Stimulated activated CD4-positive, alpha-beta T cell treated with anti-CD3 and anti-CD28 coated beads, Interleukin-1b, Interleukin-23, amount 100 ng/mL, for 1 hour (primary cell): Measurements from ENCODE around the gene EBF3.

Source experiments
- DNase-seq, 2 donors: peaks; one replicate each; pipeline ENCODE4 v3.0.0-alpha.2; 2020; ENCODE audit warnings: low read depth in 2 of 2

The EBF3 gene

DNA sequence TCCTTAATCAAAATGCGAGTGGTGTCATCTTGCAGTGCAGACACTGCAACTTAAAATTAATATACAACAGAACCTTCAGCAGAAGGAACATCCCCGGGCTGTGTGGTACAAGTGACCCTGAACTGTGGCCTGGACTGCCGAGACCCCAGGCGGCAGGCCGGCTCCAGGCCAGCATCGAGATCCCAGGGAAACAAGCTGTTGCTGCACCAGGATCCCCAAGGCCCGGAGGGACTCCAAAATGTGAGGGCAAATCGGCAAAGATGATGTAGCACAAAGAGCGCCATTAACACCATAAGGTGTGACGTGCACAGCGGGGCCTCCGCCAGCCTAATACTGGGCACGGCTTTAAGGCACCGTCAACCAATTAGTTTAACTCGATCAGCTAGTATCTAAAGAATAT, 73.9 kb downstream of the EBF3 start:
- no peak for DNase-seq

DNA sequence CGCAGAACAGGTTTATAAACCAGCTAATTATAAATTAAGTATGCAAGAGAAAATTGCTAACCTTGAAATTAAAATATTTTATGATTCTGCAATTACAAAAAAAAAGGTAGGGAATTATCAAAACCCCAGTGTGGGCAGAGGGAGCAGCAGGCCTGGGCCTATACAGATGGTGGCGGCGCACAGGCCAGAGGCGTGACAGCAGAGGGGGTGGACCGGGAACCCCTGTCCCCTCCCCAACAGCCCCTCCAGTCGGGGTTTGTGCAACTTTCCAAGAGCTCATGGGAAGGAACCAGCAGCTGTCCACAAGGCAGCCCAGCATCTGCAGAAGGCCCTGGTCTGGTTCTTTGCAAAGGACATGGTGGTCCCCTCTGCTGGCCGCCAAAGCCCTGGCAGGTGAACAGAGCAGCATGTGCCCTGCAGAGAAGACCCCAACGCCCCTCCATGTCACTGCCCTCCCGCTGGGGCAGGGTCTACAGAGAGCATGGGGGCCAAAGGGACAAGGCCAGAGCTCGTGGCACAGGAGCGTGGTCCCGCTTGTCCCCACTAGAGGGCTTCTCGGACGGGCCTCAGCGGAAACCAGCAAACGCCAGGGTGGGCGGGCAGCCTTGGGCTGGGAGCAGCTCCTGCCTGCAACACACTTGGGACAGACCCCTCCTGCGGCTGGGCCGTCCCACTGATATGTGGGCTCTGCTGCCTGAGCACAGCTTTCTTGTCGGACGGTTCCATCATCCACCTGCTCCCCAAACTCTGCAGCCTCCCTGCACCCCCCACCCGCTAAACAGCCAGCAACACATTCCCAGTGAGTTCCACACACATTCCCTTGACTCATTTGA, 75.1 kb downstream of the EBF3 start:
- DNase-seq, result peak in 1 of 2 donors; percentile 24

DNA sequence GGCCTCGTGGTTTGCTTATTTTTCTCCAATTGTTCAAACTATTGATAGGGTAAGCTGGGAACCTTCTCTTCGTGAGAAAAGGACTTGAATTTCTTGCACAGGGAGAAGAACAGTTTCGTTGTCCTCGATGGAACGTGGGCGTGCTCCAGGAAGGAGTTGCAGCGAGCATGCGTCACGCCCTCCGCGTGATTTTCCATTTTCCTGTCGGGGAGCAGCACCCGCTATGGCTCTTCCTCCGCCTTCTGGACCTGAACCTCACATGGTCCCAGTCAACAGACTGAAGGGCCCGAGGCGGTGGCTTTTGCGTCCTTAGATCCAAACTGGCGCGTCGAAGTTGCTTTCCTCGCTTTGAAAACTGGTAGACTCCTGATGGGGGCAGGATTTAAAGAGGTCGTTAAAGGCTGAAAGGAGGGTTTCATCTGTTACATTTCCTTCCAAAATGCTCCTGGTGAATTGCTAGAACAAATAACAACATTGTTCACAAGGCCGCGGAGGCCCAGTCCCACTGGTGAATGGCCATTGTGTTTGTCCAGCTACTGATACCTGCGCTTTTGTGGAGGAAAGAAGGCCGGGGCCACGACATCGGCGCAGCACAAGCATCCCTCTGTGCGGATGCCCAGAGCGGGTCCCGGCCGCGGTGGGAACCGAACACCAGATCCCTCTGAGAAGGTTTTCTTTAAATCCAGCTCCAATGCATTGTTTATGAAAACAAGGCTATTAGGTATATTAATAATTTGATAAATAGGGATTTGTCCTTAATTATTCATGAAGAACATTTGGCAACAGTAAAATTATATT, 75.9 kb downstream of the EBF3 start:
- no peak for DNase-seq

DNA sequence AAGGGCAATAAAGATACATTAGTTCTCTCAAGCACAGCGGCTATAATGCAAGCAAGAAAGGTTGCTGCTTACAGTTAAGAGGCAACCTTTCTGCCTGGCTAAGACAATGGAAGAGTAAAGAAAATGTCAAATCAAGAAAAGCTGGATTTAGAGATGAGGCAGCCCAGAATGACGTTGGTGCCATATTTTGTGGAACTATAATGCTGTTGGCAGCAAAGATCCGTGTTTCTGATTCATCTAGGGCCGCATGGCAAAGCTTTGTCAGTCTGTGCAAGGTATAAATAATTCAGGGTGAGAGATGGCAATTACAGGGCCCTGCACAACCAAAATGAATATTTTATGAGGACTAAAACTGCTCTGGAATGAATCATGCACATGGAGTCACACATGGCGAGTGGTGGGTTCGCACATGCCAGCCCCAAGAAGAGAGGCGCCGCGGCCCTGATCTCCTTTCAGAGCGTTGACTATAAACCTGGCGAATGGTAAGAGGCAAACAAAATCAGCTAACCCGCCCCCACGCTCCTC, 76.6 kb downstream of the EBF3 start:
- DNase-seq, result no peak

DNA sequence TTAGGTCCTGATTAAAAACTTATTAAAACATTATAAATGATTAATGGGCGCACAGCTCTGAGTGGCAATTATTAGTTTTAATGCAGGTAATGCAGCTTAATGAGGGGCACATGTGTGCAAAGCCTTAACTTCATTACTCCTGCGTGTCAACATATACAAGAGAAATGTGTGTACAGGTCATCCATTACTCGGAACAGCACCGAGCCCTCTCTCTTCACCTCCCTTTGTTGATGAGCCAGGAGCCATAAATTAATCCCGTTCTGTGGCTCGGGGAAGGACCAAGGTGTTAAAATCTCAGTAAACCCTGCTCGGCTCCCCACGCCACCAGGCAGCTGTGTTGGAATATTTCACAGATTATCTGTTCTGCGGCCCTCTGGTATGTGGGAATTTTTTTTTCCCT, 77.8 kb downstream of the EBF3 start:
- no peak for DNase-seq

DNA sequence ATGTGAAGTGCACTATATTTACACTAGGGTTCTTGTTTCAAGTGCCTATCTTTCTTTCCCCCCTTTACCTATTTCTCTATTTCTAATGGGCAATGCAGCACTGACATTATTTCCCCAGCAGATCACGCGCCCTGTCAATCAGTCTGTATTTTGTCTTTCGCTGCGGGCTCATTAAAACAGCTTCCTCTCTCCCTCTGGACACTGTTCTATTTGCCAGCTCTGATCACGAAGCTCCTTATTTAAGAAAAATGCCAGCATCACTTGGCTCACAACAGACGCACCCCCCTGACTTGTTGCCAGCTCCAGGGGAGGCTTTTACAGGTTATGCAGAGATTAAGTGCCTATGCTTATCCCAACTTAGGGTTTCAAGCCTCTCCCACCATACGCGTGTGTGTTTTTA, 78.5 kb downstream of the EBF3 start:
- DNase-seq, result no peak

DNA sequence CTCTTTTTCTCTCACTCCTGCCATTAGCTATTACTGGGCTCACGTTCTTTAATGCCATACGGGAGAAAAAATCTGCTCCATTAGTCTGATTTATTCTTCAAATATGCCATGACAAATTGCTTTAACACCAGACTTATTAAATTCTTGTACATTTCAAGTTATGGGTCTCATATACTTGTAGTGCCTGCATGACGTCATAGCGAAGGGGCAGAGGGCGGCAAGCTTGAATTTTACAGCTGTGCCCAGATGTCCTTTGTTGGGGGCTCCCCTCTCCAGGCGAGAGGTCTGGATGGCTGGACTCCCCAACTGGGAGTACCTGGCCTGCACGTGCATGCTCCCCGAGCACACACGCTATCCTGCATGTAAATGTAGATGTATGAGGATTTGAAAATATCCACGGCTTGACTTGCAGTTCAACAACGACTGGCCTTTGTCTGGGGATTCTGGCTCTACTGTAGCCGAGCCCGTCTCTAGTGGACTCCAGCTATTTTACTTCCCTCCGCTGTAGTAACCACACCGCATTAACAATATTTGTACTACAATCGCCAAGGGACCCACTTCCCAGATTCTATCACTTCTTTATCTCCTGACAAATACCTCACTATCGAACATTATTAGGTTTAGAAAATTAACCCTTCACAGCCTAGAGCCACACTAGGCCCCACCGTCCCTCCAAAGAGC, 79.5 kb downstream of the EBF3 start:
- DNase-seq, result no peak

DNA sequence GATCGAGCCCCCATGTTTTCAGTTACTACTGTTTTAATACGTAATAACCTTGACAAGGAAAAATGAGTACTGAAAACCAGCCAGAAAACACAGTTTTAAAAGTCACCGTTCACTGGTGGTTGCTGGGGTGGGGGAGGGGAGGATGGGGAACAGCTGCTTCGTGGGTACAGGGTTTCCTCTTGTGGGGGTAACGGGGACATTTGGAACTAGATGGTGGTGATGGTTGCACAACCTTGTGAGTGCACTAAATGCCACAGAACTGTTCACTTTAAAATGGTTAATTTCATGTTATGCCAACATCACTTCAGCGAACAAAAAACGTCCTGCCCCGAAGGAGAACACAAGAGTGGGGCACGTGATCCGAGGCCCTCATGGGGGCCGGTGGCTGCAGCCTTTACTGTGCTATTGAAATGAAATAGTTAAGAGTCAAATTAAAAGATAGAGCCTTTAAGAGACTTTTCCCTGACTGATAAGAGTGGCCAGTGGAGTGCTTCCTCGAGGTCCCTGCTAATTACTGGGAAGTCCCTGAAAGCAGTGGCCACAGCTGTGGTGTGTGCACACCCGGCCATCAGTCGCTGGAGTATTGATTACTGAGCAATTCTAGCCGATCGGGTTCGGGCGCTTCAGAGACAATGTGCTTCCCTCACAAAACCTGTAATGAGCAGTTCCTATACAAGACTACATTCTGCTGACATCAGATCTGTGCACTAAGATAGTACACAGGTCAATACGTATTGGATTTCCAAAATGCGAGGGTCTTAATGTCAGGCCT, 80.3 kb downstream of the EBF3 start:
- no peak for DNase-seq

DNA sequence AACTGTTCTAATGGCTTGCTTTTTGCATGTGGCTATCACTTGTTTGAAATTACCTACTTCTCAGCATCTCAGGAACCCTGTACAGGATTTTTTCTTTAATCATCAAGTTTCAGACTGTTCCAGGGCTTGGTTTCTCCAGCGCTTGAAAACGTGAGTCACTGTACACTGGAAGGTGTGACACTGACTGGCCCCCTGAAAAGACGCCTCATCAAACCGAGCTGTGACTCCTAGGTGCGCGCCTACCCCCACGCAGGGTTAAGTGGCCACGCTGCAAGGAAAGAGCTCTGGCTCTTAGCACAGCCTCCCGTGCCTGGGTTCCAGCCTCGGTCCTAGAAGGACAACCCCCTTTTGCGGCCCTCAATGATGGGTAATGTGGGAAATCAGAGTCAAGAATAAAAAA, 81.0 kb downstream of the EBF3 start:
- no peak for DNase-seq

DNA sequence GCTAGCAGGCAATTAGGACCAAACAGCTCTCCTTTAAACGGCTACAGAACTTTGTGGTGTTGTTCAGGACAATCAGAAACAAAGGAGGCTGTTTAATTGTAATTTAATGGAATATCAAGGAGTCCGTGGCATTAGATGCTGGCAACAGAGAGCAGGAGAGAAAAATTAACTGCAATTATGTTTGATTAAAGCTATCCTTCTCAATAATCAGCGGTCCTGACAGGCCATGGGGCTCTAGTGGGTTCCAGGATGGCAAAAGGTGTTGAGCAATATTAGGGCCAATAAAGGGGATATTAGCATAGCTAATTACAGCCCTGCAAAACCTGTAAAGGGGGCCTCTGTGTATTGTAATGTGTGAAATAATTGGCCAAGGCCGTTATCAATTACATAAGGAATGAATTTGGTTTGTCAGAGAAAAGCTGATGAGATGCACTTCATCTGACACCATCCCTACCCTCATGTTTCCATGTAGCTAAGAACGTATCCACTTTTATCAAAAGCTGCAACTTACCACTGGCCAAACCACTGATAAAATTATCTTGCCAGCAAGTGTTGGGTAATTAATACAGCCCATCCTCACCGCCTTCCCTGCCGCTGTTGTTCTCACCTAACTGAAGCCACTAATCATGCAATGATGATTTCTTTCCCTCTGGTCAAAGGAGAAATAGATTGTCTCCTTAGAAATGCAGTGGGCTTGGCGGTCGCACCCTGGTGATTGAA, 81.6 kb downstream of the EBF3 start:
- no peak for DNase-seq

DNA sequence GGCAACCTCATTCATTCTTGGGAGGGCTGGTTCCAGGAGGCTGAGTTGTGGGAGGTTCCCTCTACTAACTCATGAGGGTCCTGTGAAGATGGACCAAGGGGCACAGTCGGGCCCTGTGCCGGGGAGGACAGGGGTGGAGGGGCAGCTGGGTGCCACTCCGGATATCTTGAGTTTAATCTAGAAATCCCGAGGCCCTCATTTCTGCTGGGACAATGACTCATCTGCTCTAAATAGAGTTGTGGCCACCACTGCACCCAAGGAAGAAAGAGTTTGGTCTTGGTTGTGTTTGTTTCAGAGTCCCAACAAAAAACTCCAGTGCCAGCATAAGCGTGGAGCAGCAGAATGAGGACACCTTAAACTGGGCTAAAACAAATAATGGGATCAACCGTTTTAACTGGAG, 82.4 kb downstream of the EBF3 start:
- no peak for DNase-seq

DNA sequence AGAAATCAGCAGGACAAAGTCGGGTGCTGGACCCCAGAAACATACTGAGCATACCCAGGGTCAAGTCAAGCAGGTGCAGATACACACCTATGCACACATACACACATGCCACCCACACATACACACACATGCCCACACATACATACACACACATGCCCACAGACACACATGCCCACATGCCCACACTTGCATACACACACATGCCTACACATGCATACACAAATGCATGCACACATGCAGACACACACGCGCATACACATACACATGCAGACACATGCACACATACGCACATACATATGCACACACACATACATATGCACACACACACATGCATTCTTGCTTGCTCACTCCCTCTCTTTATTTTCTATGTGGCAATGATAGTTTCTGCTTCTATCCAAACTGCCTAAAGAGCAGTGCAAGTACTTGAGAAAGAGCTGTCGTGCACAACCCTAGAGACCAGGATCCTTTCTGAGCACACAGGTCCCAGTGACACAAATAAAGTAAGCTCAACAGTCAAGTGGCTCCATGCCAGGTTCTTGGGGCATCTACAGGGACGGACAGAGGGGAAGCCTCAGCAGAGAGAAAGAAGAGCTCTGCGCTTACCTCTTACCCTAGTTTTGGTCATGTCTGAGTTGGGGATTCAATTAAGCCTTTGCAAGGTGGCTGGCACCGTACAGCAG, 83.7 kb downstream of the EBF3 start:
- no peak for DNase-seq

DNA sequence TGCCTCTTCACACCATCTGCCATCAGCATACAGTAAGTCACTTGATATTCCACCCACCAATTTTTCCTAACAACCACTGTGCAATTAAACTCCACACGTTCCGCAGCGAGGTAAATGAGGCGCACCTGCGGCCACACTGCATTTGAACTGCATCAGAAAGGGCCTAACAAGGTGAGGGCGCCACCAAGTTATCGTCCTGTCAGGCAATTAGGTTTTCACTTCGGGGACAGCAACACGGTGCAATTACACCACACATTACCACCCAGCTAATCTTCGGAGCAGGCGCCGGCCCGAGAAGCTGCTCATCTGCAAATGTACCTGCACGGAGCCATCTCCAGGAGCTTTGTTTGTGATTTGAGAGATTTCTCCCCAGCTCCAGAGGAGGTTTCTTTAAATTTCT, 84.4 kb downstream of the EBF3 start:
- no peak for DNase-seq

DNA sequence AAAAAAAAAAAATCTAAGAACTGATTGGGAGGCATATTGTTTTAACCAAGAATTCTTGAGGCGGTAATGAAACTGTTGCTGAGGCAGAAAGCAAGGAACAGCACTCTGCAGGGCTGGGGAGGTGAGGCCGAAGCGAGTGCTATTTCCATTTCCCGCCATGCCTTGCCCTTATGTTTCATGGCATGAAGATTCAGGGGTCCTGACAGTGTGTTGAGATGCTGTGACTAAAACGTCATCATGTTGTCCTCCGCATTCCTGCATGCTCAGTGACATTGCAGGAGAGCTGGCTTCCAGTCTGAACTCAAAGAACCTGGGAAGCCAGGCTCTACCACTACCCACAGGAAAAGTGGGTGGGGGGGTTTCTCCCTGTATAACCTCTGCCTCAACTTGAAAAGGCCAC, 85.2 kb downstream of the EBF3 start:
- DNase-seq, result no peak

DNA sequence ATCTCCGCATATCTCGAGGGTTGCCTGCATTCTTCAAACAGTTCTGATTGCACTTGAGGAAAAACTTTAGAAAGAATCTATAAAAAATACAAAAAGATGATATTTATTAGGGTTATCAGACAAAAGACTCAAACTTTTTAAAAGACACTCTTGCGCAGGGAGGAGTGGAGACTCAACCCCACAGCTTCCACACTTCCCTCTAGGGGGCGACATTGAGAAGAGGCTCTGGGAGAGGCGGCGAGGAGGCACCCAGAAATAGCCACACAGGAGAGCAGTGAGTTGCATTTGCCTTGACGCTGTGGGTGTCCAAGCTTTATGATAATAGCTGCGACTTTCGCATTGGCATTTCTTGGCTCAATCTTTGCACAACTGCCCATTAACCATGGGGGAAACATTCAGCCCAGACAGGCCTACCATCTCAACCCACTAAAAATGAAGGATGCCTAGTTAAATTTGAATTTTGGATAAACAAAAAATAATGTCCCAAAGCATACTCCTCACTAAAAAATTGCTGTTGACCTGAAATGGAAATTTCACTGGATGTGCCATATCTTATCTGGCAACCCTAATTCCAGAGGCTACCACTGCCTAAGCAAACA, 86.2 kb downstream of the EBF3 start:
- DNase-seq, result peak in 1 of 2 donors; percentile 17

DNA sequence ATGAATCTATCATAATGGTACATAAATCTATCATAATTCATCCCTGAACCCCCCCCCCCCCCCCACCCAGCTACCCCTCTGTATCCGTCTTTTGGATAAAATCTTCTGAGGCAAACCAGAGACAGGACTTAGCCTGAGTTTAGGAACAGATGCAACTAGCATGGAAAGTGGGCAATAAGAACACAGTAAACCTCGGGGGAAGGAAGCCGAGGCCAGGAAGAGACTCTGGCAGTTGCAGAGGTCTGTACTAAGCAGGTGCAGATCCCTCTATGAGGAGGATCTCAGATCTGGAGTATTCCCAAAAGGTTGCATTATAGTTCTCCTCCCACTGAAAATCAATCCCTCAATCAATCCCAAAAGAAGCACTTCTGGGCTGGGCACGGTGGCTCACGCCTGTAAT, 87.2 kb downstream of the EBF3 start:
- no peak for DNase-seq

DNA sequence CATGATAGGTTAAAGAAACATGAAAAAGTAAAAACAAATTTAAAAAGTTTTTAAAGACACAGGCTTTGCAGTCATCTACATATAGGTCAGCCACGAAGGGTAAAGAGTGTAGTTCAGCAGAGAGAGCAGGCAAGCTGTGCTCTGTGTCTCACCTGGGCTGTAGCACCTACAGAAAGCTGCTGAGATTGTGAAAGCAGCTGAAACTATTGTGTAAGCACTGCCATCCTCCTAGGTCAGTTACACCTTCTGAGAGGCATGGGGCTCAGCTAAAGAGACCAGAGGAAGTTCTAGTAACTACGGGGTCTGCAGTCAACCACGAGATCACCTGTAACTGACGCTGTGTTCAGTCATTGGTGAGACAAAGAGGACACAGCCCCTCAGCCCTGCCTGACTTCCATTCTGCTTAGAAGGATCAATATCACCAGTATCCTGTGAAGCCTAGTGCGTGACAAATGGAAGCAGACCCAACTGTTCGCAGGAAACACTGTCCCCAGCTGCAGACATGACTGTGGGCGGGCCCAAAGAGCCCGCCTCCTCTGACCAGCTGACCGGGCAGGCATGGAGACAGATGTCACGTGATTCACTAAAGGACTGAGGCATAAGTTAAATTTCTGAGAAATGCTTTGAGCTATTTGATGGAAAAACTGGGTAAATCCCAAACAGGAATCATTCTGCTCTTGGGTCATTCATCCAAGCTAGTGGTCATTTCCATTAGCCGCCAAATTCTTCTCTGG, 87.9 kb downstream of the EBF3 start:
- DNase-seq, result no peak

DNA sequence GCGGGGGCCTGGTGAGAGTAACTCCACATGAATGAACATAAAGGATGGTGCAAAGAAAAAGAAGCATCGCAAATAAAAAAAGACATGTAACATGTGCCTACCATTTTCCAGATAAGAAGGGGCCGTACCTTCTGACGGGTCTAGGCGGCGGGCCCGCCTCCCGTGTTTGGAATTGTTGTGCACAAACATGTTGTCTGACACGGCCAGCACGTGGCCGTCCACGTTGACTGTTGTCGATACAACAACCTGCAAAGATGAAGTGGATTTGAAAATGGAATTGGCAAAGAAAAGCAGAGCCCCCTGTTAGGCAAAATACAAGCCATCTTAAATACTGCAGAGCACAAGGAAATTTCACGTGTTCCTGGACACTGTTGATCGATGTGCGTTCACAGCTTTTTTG, 90.7 kb downstream of the EBF3 start:
- no peak for DNase-seq

DNA sequence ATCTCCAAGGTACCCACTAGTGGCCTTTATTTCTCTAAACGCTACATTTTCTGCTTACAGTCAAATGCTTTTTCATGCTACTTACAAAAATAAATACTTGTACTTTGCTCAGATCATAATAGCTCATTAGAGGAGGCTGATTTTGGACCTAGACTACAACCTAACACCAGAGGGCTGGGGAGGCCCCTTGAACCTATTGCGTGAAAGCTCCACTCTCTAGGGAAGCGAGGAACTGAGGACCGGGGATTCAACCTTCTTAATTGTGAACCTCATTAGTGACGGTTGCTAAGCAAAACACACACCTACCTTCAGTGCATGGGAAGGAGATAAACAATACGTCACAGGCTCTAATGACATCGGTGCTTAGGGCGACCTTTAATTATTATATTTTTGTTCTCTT, 92.1 kb downstream of the EBF3 start:
- no peak for DNase-seq
